Measurements from ENCODE around the gene PASK.

DNA sequence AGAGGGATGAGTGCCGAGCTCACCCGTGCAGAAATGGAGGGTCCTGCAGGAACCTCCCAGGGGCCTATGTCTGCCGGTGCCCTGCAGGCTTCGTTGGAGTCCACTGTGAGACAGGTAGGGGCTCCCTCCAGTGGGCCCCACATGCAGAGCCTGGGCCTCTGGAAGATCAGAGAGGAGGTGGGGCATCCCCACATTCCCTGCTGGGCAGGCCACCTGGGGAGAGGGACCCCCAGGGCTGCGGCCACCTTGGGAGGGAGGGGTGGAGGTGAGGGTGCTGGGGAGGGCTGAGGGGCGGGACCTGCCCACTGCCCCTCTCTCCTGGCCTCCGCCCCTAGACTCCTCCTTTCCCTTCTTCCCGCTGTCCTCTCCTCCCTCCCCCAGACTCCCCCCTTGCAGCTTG lies 85.7 kb downstream of the PASK start:
- TF ChIP-seq SMARCA4 (IDR thresholded peaks at IDR 0.05) (no peak), CHD2 (IDR thresholded peaks at IDR 0.05; ENCODE audit: low read depth, low read length) (no peak), SNRNP70 (optimal IDR thresholded peaks at IDR 0.05; ENCODE audit: low read depth, low read length) (no peak), ZNF57 (CRISPR knock-in tag; IDR thresholded peaks at IDR 0.05) (no peak), POLR2AphosphoS2 (IDR thresholded peaks at IDR 0.05; ENCODE audit: low read length) (no peak), EZH2 (IDR thresholded peaks at IDR 0.05; ENCODE audit: borderline replicate concordance, low read depth, low read length) (no peak), MLX (CRISPR knock-in tag; conservative IDR thresholded peaks at IDR 0.05) (no peak), ZNF124 (CRISPR knock-in tag; IDR thresholded peaks at IDR 0.05) (no peak), BRF1 (IDR thresholded peaks at IDR 0.05; ENCODE audit: borderline replicate concordance, extremely low read depth, insufficient read length) (no peak), ATF2 (CRISPR knock-in tag; IDR thresholded peaks at IDR 0.05) (no peak), MBD1 (CRISPR knock-in tag; IDR thresholded peaks at IDR 0.05) (no peak)
- TF ChIP-seq, protein P1, sequence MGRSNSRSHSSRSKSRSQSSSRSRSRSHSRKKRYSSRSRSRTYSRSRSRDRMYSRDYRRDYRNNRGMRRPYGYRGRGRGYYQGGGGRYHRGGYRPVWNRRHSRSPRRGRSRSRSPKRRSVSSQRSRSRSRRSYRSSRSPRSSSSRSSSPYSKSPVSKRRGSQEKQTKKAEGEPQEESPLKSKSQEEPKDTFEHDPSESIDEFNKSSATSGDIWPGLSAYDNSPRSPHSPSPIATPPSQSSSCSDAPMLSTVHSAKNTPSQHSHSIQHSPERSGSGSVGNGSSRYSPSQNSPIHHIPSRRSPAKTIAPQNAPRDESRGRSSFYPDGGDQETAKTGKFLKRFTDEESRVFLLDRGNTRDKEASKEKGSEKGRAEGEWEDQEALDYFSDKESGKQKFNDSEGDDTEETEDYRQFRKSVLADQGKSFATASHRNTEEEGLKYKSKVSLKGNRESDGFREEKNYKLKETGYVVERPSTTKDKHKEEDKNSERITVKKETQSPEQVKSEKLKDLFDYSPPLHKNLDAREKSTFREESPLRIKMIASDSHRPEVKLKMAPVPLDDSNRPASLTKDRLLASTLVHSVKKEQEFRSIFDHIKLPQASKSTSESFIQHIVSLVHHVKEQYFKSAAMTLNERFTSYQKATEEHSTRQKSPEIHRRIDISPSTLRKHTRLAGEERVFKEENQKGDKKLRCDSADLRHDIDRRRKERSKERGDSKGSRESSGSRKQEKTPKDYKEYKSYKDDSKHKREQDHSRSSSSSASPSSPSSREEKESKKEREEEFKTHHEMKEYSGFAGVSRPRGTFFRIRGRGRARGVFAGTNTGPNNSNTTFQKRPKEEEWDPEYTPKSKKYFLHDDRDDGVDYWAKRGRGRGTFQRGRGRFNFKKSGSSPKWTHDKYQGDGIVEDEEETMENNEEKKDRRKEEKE (IDR thresholded peaks at IDR 0.05; ENCODE audit: borderline replicate concordance in 1 of 2, control insufficient read depth in 1 of 2, low read depth in 2 of 2, low read length in 1 of 2) = no peak
- TF ChIP-seq, protein P2, sequence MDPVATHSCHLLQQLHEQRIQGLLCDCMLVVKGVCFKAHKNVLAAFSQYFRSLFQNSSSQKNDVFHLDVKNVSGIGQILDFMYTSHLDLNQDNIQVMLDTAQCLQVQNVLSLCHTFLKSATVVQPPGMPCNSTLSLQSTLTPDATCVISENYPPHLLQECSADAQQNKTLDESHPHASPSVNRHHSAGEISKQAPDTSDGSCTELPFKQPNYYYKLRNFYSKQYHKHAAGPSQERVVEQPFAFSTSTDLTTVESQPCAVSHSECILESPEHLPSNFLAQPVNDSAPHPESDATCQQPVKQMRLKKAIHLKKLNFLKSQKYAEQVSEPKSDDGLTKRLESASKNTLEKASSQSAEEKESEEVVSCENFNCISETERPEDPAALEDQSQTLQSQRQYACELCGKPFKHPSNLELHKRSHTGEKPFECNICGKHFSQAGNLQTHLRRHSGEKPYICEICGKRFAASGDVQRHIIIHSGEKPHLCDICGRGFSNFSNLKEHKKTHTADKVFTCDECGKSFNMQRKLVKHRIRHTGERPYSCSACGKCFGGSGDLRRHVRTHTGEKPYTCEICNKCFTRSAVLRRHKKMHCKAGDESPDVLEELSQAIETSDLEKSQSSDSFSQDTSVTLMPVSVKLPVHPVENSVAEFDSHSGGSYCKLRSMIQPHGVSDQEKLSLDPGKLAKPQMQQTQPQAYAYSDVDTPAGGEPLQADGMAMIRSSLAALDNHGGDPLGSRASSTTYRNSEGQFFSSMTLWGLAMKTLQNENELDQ (CRISPR knock-in tag; IDR thresholded peaks at IDR 0.05; ENCODE audit: borderline replicate concordance) = no peak
